ENCODE measurements around the gene C17orf75. TPM values are rescaled to one million over a fixed set of nuclear protein-coding genes. Genes with fewer than 3 reads are reported as not detected.

Gene C17orf75
- total and polyA plus RNA-seq, 9 donors = 13.4 to 23.8 (median 22.6) TPM

DNA sequence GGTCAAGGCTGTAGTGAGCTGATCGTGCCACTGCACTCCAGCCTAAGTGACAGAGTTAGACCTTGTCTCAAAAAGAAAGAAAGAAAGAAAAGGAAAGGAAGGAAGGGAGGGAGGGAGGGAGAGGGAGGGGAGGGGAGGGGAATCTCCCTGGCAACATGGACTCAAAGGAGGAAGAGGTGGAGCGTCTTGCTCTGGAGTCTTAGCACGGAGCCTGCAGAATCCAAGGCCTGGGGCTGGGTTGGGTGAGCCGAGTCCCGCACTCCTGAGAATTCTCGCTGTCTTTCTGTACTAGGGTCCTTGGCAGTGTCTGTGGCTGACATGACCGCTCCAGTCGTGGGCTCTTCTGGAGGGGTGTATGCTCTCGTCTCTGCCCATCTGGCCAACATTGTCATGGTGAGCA lies 36.9 kb downstream of the C17orf75 start:
- Histone ChIP-seq H3K4me3 (no peak overlapping the region), H3K27ac (no peak overlapping the region), H3K4me1 (ENCODE audit: insufficient read depth) (no peaks in the 10 kb centered on the region), H3K27me3 (no peaks in the 10 kb centered on the region), H3K36me3 (no peaks in the 10 kb centered on the region), H3K9me3 (no peaks in the 10 kb centered on the region)
- intact Hi-C loops (cut with DNase I) = no loop called here
- TF ChIP-seq EP300 (IDR thresholded peaks at IDR 0.05) = no peak
- no peak for TF ChIP-seq POLR2A (IDR thresholded peaks at IDR 0.05)
- TF ChIP-seq, protein P1, sequence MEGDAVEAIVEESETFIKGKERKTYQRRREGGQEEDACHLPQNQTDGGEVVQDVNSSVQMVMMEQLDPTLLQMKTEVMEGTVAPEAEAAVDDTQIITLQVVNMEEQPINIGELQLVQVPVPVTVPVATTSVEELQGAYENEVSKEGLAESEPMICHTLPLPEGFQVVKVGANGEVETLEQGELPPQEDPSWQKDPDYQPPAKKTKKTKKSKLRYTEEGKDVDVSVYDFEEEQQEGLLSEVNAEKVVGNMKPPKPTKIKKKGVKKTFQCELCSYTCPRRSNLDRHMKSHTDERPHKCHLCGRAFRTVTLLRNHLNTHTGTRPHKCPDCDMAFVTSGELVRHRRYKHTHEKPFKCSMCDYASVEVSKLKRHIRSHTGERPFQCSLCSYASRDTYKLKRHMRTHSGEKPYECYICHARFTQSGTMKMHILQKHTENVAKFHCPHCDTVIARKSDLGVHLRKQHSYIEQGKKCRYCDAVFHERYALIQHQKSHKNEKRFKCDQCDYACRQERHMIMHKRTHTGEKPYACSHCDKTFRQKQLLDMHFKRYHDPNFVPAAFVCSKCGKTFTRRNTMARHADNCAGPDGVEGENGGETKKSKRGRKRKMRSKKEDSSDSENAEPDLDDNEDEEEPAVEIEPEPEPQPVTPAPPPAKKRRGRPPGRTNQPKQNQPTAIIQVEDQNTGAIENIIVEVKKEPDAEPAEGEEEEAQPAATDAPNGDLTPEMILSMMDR (IDR thresholded peaks at IDR 0.05) = no peak
- 76 to 82% (median 81%) methylated on average over 9 of the region's 9 CpGs for WGBS, 3 donors
- no peak for DNase-seq

DNA sequence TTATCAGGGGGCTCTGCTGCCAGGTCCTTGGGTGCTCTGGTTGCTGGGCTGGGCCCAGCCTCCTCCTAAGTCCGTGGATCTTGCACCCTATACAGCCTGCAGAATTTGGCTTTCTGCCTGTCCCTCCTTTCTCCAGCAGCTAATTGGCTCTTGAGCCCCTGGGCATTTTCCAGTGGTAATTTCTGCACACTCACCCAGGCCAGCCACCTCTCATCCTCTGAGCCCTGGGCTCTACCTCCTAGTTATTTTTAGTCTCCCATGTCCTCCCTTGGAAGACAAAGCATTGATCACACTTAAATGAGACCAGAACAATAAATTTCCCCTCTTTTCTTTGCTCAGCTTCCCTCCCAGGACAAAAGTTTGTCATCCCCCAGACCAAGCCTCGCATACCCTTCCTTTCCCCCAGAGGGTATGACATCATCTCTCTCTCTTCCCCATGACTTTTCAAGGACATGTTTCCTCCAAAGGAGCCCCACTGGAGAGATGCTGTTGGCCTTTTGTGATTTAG lies 38.1 kb downstream of the C17orf75 start:
- WGBS, 3 donors = 28 to 40% (median 40%) methylated on average over 2 of the region's 2 CpGs

DNA sequence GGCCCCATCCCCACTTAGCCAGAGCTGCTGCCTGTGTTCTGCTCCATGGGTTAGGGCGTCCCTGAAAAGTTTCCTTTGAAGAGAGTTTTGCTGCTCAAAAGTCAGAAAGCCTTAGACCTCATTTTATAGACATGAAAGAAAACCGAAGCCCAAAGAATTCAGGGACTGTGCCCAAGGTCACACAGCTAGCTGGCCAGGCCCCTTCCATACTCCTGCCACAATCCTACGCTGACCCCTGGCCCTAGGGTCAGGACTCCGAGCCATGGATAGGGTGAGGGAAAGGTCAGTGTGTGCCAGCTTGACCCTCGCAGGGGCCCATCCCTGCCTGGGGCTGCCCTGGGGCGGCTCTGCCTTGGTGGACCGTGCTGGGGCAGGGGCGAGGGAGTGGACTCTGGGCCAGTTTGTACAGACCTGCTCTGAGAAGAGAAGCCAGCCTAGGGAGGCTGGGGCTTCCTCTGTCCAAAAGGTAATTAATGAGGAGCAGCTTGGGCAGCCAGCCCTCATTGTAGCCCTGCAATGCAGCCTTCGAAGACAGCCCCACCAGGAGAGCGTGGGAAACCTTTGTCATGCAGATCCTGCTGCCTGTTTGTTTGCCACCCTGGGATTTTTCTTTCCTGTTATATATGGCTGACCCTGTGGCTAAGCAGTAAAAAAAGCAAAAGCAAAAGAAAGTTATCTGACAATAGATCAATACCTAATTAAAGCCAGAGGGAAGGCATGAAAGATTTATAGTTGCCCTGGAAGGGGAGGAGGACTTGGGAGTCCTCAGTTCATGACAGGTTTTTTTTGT lies 38.9 kb downstream of the C17orf75 start:
- Histone ChIP-seq H3K9me3 (no peaks in the 10 kb centered on the region), H3K4me1 (ENCODE audit: insufficient read depth) (no peaks in the 10 kb centered on the region), H3K27ac (peak overlapping the region; percentile 26 to 60), H3K4me3 (no peak overlapping the region), H3K27me3 (no peaks in the 10 kb centered on the region), H3K36me3 (no peaks in the 10 kb centered on the region)
- 58 to 73% (median 65%) methylated on average over 10 of the region's 10 CpGs for WGBS, 3 donors
- TF ChIP-seq EP300 (IDR thresholded peaks at IDR 0.05) (no peak), POLR2A (IDR thresholded peaks at IDR 0.05) (no peak)
- TF ChIP-seq, protein P1 (IDR thresholded peaks at IDR 0.05) = no peak
- intact Hi-C loops (cut with DNase I) = no loop called here
- DNase-seq = peak in 2 of 5 donors; percentile 41 to 62

More for the DNA sequence above, 38.1 kb downstream of the C17orf75 start:
- no peak for DNase-seq
- Histone ChIP-seq H3K4me1 (ENCODE audit: insufficient read depth) (no peaks in the 10 kb centered on the region), H3K27me3 (no peaks in the 10 kb centered on the region), H3K36me3 (no peaks in the 10 kb centered on the region), H3K9me3 (no peaks in the 10 kb centered on the region), H3K27ac (peak overlapping the region in 1 of 2 donors; percentile 26), H3K4me3 (no peak overlapping the region)
- TF ChIP-seq EP300 (IDR thresholded peaks at IDR 0.05) (no peak), POLR2A (IDR thresholded peaks at IDR 0.05) (no peak)
- TF ChIP-seq, protein P1 (IDR thresholded peaks at IDR 0.05) = no peak
- intact Hi-C loops (cut with DNase I) = no loop called here

DNA sequence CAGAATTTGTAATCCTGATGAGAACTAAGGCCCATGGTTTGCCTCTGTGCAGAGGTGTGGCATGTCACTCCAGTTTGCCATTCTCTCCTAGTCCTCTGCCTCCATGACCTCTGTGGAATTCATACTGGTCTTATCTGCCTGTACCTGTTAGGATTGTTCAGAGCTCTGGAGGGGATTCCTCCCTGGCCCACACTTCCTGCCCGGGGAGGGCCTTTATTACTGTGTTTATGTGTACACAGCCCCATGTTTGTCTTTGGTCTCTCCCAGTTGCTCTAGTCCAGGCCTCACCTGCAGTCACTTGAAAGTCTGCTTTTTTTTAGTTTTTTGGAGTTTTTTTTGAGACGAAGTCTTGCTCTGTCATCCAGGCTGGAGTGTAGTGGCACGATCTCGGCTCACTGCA lies 39.9 kb downstream of the C17orf75 start:
- Histone ChIP-seq H3K27me3 (no peaks in the 10 kb centered on the region), H3K4me3 (no peak overlapping the region), H3K9me3 (no peaks in the 10 kb centered on the region), H3K36me3 (no peaks in the 10 kb centered on the region), H3K4me1 (ENCODE audit: insufficient read depth) (no peaks in the 10 kb centered on the region), H3K27ac (no peak overlapping the region)
- DNase-seq = no peak
- TF ChIP-seq EP300 (IDR thresholded peaks at IDR 0.05) = no peak
- TF ChIP-seq POLR2A (IDR thresholded peaks at IDR 0.05) = no peak
- TF ChIP-seq, protein P1 (IDR thresholded peaks at IDR 0.05) = no peak
- 82 to 91% (median 88%) methylated on average over 4 of the region's 4 CpGs for WGBS, 3 donors
- intact Hi-C loops (cut with DNase I) = no loop called here
